Ammon's horn (tissue), 1 donor: Measurements from ENCODE around the gene PTGS1.

Experiments
- DNase-seq: peaks from one replicate; pipeline ENCODE4 v3.0.0-alpha.2; 2016; ENCODE audit warnings: low spot score

Gene PTGS1

DNA sequence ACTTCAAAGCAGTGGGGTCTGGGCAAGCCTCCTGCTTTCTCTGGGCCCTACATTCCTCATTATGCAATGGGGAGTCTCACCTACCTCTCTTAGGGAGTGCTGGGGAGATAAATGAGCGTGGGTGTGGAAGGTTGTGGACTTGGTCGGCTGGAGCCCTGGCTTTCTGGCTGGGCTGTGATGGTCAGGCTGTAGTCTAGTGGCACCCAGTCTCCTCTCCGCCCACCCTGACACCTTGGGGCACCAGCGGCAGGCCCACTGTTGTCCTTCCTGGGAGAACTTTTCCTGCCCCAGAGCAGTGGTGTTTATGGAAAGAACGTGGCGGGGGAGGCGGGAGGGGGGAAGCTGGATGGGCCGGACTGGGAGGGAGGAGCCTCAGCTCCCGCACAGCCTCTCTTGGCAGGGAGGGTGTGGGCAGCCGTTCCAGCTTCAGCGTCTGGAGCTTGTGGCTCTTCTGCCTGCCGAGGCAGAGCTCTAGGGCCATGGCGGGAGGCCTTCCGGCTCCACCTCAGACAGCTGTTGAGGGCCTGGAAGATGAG is 4.1 kb downstream of the PTGS1 start:
- peak; percentile 62 for DNase-seq

DNA sequence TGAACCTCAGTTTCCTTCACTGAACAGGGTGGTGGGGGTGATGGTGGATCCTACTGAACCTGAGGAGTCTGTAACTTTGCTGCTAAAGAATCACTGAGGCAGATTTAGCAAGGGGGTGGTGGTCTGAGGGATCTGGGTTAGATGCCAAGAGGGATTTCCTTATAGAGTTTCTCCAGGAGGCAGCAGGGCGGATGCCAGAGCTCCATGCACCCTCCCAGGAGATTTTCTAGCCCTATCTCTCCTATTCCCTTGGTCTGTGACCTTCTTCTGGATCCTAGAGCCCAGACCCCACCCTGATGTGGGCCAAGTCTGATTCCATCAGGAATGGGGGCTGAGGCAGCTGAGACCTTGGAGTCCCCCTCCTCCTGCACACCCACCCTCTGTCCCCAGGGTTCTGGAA is 6.0 kb downstream of the PTGS1 start:
- no peak for DNase-seq

DNA sequence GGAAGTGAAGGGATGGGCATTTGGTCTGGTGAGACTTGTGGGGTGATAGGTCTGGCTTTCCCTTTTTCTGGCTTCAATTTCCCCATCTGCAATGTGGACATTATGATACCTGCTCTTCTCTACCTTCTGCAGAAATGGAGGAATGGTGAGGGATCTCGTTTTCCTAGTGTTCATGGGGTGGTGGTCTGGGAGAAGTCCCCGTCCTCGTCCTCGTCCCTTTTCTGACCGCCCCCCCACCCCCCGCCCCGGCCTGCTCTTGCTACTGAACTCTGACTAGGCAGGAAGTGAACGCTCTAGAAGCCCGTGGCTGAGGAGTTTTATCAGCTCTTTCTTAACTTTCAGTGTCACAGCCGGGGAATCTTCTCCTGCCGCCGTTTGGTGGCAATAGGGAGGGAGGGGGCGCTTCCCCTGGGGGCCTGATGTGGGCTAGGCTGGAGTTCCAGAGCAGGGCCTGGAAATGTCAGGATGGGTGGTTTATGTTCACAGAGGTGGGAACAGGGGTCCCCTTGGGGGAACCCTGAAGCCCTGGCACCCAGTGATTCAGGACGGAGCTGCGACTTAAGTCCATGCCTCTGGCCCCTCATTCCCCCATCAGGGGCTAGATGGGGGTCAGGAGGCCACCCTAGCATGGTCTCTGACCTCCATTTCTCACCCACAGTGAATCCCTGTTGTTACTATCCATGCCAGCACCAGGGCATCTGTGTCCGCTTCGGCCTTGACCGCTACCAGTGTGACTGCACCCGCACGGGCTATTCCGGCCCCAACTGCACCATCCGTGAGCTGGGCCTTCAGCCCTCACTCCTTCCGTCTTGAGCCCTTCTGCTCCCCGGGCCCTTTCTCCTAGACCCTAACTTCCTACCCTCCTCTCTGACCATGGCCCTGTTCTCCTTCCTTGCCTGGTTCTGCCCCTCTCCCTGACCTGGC is 6.7 kb downstream of the PTGS1 start:
- DNase-seq: no peak

DNA sequence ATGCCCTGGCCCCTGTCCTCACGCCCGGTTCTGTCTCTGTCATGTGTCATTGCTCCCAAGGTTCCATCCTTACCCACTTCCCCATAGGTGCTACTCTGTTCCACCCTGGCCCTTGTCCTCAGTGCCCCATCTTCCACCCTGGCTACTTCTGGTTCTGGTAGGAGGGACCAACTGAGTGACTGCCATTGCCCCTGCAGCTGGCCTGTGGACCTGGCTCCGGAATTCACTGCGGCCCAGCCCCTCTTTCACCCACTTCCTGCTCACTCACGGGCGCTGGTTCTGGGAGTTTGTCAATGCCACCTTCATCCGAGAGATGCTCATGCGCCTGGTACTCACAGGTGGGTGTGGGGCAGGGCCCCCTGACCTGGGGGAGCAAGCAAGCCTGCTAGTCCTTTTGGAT is 7.4 kb downstream of the PTGS1 start:
- no peak for DNase-seq

DNA sequence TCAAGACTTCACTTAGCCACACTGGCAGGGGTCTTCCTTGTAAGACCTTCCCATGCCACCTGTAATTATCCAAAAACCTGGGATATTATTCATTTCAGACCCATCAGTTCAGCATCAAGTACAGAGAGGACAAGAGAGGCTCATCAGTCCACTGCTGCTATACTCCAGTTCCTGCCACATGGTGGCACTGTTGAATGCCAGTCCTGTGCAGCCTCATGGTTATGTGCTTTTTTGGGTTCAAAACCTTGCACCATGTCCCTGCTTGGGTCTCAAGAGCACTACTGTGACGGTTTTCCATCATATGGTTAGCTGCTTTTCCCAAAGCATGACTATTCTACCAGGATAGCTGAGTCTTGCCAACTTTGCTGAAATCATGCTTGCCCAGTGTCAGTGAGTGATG is 8.5 kb downstream of the PTGS1 start:
- DNase-seq: no peak

DNA sequence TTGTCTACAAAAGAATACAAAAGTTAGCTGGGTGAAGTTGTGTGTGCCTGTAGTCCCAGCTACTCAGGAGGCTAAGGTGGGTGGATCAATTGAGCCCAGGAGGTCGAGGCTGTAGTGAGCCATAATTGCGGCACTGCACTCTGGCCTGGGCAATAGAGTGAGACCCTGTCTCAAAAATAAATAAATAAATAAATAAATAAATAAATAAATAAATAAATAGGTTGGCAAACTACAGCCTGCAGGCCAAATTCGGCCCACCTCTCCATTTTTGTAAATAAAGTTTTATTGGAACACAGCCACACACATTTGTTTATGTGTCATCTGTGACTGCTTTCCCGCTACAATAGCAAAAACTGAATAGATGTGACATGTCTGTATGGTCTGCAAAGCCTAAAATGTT is 9.5 kb downstream of the PTGS1 start:
- DNase-seq: no peak

DNA sequence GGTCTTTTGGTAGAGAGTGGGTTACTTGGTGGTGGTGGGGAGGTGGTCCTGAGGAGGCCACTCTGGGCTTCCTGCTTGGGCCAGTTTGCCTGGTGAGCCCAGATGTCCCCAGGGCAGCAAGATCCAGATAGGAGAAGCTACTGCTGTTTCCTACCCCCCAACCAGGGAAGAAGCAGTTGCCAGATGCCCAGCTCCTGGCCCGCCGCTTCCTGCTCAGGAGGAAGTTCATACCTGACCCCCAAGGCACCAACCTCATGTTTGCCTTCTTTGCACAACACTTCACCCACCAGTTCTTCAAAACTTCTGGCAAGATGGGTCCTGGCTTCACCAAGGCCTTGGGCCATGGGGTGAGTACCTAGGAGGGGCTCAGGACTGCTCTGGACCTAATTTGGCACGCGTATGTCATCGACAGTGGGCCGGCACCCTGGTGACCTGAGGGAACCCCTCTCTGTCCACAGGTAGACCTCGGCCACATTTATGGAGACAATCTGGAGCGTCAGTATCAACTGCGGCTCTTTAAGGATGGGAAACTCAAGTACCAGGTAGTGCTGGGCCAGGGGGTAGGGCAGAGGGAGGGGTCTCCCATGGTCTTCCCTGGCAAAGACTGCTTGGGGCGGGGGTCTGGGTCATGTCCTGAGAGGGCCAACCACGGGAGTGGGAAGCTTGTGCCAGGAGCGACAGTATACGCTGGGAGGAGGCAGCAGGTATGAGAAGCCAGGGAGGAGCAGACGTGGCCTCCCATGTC is 10.6 kb downstream of the PTGS1 start:
- no peak for DNase-seq

DNA sequence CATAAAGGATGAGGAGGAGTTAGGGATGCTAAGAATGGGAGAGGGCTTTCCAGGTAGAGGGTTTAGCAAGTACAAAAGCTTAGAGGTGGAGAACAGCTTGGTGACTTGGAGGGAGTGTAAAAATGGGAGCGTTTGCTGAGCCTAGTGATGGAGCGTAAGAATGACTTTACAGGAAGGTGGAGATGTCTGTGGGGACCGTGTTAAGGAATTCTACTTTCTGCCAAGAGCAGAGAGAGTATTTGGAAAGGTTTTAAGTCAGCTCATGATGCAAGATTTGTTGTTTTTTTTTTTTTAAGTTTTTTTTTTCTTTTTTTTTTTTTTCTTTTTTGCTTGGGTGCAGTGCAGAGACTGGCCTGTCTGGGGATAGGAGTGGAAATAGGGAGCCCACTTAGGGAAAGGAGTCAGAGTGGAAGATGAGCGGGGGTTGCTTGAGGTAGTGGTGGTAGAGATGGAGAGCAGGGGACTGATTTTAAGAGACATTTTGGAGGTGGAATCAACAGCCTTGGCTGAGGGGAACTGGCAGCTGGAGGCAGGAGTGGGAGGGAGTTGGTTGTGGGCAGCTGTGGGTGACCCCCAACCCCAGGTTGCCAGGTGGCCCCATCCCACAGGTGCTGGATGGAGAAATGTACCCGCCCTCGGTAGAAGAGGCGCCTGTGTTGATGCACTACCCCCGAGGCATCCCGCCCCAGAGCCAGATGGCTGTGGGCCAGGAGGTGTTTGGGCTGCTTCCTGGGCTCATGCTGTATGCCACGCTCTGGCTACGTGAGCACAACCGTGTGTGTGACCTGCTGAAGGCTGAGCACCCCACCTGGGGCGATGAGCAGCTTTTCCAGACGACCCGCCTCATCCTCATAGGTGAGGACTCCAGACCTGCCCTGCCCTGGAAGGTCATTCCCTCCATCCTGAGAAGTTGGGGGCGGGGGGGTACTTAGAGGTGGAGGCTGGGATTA is 12.4 kb downstream of the PTGS1 start:
- no peak for DNase-seq

DNA sequence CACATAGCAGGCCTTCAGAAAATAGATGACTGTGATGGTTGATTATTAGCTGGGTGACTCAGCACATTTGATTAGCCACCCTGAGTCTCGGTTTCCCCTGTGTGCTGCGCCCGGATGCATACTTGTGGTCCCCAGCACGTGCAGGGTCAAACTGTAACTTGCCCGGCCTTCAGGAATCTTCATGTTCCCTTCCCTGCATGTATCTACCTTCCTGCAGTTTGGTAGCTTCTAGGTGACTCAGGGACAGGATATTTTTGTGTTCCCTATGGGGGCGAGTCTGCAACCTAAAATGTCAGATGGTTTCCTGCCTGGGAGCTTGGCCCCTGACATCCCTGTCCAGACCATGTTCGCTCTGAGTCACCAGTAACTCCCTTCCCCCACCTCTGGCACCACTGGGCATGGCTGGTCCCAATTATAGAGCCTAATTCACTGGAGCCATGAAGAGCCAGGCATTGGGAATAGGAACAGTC is 13.2 kb downstream of the PTGS1 start:
- DNase-seq: no peak

DNA sequence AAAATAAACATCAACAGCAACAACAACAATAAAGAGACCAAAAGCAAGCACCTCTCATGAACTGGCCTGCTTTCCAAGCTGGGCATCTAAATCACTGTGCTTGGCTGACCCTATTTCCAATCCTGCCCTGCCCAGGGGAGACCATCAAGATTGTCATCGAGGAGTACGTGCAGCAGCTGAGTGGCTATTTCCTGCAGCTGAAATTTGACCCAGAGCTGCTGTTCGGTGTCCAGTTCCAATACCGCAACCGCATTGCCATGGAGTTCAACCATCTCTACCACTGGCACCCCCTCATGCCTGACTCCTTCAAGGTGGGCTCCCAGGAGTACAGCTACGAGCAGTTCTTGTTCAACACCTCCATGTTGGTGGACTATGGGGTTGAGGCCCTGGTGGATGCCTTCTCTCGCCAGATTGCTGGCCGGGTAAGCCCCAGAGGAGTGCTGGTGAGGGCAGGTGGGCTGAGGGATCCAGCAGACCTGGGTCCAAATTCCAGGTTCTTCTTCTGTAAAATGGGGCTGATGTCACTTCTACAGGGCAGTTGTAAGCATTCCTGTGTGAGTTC is 15.6 kb downstream of the PTGS1 start:
- no peak for DNase-seq

DNA sequence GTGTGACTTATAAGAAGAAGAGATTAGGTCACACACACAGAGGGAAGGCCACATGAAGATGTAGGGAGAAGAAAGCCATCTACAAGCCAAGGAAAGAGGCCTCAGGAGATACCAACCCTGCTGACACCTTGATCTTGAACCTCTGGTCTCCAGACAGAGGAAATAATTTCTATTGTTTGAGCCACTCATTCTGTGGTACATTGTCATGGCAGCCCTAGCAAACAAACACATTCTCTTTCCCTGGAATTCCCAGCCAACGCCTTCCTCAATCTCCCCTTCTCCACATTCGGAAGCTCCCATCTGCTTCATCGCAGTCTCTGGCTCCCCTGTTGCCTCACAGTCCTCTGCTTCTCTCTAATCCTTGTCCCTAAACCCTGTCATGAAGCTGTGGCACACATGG is 16.7 kb downstream of the PTGS1 start:
- no peak for DNase-seq

DNA sequence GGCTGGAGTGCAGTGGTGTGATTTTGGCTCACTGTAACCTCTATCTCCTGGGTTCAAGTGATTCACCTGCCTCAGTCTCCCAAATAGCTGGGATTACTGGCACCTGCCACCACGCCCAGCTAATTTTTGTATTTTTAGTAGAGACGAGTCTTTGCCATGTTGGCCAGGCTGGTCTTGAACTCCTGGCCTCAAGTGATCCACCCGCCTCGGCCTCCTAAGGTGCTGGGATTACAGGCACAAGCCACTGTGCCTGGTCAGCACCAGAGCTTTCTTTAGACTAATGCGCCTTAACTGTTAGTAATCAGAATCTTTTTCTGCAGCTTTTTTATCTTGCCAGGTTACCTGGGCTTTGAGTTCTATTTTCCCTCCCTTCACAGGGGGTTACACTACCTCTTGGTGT is 18.4 kb downstream of the PTGS1 start:
- DNase-seq: no peak

DNA sequence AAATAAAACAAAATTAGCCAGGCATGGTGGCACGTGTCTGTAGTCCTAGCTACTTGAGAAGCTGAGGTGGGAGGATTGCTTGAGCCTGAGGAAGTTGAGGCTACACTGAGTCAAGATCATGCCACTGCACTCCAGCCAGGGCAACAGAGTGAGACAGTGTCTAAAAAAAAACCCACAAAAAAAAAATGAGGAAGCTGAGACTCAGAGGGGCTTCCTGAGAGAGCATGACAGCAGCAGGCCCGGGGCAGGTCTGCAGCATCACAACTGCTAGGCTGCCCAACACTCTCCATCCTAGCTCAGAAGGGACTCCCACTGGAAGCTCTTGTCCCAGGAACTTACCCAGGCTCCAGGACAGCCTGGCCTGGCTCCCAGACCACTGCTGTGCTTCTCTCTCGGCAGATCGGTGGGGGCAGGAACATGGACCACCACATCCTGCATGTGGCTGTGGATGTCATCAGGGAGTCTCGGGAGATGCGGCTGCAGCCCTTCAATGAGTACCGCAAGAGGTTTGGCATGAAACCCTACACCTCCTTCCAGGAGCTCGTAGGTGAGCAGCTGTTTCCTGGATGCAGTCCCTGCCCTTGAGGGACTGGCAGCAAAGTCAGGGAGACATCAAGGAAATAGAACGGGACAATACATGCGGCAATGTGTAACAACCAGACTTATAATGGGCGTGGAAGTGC is 19.1 kb downstream of the PTGS1 start:
- DNase-seq: peak; percentile 35

DNA sequence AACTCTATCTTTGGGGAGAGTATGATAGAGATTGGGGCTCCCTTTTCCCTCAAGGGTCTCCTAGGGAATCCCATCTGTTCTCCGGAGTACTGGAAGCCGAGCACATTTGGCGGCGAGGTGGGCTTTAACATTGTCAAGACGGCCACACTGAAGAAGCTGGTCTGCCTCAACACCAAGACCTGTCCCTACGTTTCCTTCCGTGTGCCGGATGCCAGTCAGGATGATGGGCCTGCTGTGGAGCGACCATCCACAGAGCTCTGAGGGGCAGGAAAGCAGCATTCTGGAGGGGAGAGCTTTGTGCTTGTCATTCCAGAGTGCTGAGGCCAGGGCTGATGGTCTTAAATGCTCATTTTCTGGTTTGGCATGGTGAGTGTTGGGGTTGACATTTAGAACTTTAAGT is 21.5 kb downstream of the PTGS1 start:
- DNase-seq: no peak

DNA sequence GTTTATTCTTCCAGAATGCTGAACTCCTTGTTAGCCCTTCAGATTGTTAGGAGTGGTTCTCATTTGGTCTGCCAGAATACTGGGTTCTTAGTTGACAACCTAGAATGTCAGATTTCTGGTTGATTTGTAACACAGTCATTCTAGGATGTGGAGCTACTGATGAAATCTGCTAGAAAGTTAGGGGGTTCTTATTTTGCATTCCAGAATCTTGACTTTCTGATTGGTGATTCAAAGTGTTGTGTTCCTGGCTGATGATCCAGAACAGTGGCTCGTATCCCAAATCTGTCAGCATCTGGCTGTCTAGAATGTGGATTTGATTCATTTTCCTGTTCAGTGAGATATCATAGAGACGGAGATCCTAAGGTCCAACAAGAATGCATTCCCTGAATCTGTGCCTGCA is 21.9 kb downstream of the PTGS1 start:
- no peak for DNase-seq

DNA sequence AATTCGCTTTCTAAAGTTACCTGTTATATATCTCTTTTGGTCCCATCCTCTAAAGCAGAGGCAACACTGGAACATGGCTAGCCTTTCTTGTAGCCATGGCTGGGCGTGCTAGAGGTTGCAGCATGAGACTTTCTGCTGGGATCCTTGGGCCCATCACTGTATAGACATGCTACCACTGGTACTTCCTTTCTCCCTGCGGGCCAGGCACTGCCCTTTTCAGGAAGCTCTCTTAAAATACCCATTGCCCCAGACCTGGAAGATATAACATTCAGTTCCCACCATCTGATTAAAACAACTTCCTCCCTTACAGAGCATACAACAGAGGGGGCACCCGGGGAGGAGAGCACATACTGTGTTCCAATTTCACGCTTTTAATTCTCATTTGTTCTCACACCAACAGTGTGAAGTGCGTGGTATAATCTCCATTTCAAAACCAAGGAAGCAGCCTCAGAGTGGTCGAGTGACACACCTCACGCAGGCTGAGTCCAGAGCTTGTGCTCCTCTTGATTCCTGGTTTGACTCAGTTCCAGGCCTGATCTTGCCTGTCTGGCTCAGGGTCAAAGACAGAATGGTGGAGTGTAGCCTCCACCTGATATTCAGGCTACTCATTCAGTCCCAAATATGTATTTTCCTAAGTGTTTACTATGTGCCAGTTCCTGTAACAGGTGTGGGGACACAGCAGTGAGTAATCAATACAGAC is 22.6 kb downstream of the PTGS1 start:
- no peak for DNase-seq

DNA sequence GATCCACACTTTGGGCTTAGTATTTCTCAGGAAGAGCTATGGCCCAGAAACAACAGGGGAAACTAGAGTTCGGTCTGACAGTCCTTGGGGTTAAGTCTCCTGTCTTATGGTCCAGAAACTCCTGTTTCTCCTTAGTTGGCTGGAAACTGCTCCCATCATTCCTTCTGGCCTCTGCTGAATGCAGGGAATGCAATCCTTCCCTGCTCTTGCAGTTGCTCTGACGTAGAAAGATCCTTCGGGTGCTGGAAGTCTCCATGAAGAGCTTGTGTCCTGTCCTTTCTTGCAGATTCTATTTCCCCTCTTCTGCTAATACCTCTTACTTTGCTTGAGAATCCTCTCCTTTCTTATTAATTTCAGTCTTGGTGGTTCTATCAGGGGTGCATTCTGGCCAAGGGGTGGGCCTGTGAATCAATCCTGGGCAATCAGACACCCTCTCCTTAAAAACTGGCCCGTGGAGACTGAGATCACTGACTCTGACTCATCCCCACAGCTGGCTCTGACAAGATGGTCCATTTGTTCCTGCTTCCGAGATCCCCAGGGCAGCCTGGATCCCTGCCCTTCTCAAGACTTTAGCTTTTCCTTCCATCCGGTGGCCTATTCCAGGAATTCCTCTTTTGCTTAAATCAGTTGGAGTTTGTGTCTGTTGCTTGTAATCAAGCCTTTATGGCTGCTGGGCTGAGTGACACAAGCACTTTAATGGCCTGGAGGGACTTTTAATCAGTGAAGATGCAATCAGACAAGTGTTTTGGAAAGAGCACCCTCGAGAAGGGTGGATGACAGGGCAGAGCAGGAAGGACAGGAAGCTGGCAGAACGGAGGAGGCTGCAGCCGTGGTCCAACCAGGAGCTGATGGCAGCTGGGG is 23.7 kb downstream of the PTGS1 start:
- no peak for DNase-seq

DNA sequence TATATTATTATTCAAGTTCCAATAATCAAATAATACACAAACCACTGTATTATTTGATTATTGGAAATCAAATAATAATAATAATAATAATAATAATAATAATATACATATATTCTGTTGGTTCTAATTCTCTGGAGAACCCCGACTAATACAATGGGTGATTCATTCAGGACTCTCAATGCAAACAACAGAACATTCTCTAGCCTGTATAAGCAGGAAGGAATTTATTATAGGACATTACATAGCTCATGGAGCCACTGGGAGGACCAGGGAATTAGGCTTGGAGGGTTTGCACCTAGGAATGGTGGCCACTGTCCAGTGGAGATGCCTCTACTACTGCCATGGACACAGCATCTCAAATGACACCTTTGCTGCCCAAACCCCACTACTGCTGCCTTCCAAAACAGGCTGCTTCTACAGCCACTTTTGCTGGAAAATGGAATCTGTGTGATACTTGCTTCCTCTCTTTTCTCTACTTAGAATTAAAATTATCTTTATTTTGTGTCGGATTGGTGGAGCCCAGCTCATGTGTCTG is 25.9 kb downstream of the PTGS1 start:
- DNase-seq: no peak

DNA sequence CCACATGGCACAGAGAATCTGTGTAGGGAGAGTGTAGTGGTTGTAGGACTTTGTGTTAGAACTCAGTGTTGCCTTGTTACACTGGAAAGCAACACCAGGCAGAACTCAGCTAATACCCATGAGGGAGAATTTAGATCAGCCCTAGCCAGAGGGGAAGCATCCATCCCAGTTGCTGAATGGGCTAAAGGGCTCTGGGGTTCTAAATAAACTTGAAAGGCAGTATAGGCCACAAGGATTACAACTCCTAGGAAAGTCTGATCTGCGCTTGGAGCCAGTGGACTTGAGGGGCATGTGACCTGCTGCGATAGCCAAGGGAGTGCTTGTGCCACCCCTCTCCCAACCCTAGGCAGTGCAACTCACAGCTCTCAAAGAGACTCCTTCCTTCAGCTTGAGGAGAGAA is 26.9 kb downstream of the PTGS1 start:
- no peak for DNase-seq
